H9 (cell line): ENCODE measurements around the gene PTPMT1. TPM values are rescaled to one million over a fixed set of nuclear protein-coding genes. Genes with fewer than 3 reads are reported as not detected.

ENCODE experiments used
- DNase-seq: peaks from one replicate; pipeline ENCODE4 v3.0.0-alpha.2; 2017
- H2AFZ ChIP-seq: one replicate; pipeline ENCODE4 v1.6.1; 2013; ENCODE audit warnings: mild to moderate bottlenecking, low read length, control low read depth, moderate library complexity
- H2AK5ac ChIP-seq: 2 replicates; pipeline ENCODE4 v1.6.1; 2013; ENCODE audit warnings: low read length, control low read depth, mixed read lengths; ENCODE audit not compliant: insufficient read length
- H2BK120ac ChIP-seq: one replicate; pipeline ENCODE4 v1.6.1; 2013; ENCODE audit warnings: low read depth, mild to moderate bottlenecking, low read length, control low read depth, inconsistent platforms; ENCODE audit not compliant: poor library complexity, severe bottlenecking
- H2BK12ac ChIP-seq: 2 replicates; pipeline ENCODE4 v1.6.1; 2013; ENCODE audit warnings: low read length, control low read depth, mixed read lengths, low read depth; ENCODE audit not compliant: insufficient read length
- H2BK15ac ChIP-seq: 2 replicates; pipeline ENCODE4 v1.6.1; 2013; ENCODE audit warnings: low read depth, low read length, control low read depth
- H2BK20ac ChIP-seq: one replicate; pipeline ENCODE4 v1.6.1; 2013; ENCODE audit warnings: low read depth, mild to moderate bottlenecking, low read length, control low read depth, inconsistent platforms; ENCODE audit not compliant: poor library complexity, severe bottlenecking
- H2BK5ac ChIP-seq: 2 replicates; pipeline ENCODE4 v1.6.1; 2013; ENCODE audit warnings: low read length, control low read depth, mixed read lengths; ENCODE audit not compliant: insufficient read length
- H3K14ac ChIP-seq: 2 replicates; pipeline ENCODE4 v1.6.1; 2013; ENCODE audit warnings: low read length, control low read depth; ENCODE audit not compliant: insufficient read depth
- H3K18ac ChIP-seq: 2 replicates; pipeline ENCODE4 v1.6.1; 2013; ENCODE audit warnings: low read depth, mild to moderate bottlenecking, mixed read lengths, low read length, control low read depth; ENCODE audit not compliant: insufficient read length
- H3K23ac ChIP-seq: 2 replicates; pipeline ENCODE4 v1.6.1; 2013; ENCODE audit warnings: low read length, control low read depth, mixed read lengths, low read depth; ENCODE audit not compliant: insufficient read length
- H3K23me2 ChIP-seq: 2 replicates; pipeline ENCODE4 v1.6.1; 2013; ENCODE audit warnings: low read depth, mild to moderate bottlenecking, mixed read lengths, low read length, control low read depth; ENCODE audit not compliant: insufficient read length, poor library complexity, severe bottlenecking
- H3K27ac ChIP-seq: 2 replicates; pipeline ENCODE4 v1.5.1; 2013; ENCODE audit warnings: low read length, control low read depth, mixed read lengths, low read depth; ENCODE audit not compliant: insufficient read length
- H3K27me3 ChIP-seq: 2 replicates; pipeline ENCODE4 v1.6.1; 2013; ENCODE audit warnings: low read length, control low read depth, inconsistent platforms; ENCODE audit not compliant: insufficient read depth
- H3K4ac ChIP-seq: 2 replicates; pipeline ENCODE4 v1.6.1; 2013; ENCODE audit warnings: low read depth, mild to moderate bottlenecking, control low read depth, inconsistent platforms, low read length, moderate library complexity
- H3K4me1 ChIP-seq: 2 replicates; pipeline ENCODE4 v1.6.1; 2013; ENCODE audit warnings: low read length, control low read depth, inconsistent platforms; ENCODE audit not compliant: insufficient read depth
- H3K4me2 ChIP-seq: 2 replicates; pipeline ENCODE4 v1.6.1; 2013; ENCODE audit warnings: low read length, control low read depth, mixed read lengths; ENCODE audit not compliant: insufficient read length, insufficient read depth
- H3K56ac ChIP-seq: 2 replicates; pipeline ENCODE4 v1.6.1; 2013; ENCODE audit warnings: low read depth, mild to moderate bottlenecking, mixed read lengths, low read length, control low read depth; ENCODE audit not compliant: insufficient read length
- H3K79me1 ChIP-seq: 2 replicates; pipeline ENCODE4 v1.6.1; 2013; ENCODE audit warnings: low read depth, mild to moderate bottlenecking, moderate library complexity, low read length, control low read depth, inconsistent platforms; ENCODE audit not compliant: insufficient read depth, poor library complexity, severe bottlenecking
- H3K79me2 ChIP-seq: 2 replicates; pipeline ENCODE4 v1.6.1; 2013; ENCODE audit warnings: low read length, control low read depth, inconsistent platforms; ENCODE audit not compliant: insufficient read depth
- H3K9ac ChIP-seq: 2 replicates; pipeline ENCODE4 v1.6.1; 2013; ENCODE audit warnings: low read length, control low read depth, mixed read lengths; ENCODE audit not compliant: insufficient read length; ENCODE audit errors: extremely low read depth
- H3K9me3 ChIP-seq: one replicate; pipeline ENCODE4 v1.6.1; 2013; ENCODE audit warnings: low read depth, low read length, inconsistent platforms; ENCODE audit not compliant: control insufficient read depth
- H3T11ph ChIP-seq: one replicate; pipeline ENCODE4 v1.6.1; 2013; ENCODE audit warnings: mild to moderate bottlenecking, low read length, control low read depth, inconsistent platforms
- H4K20me1 ChIP-seq: one replicate; pipeline ENCODE4 v1.6.1; 2013; ENCODE audit not compliant: control insufficient read depth, insufficient read length, insufficient read depth
- H4K5ac ChIP-seq: 2 replicates; pipeline ENCODE4 v1.6.1; 2013; ENCODE audit warnings: low read depth, mild to moderate bottlenecking, mixed read lengths, low read length, control low read depth; ENCODE audit not compliant: insufficient read length
- H4K8ac ChIP-seq: replicated peaks from 2 replicates; pipeline ENCODE4 v1.6.1; 2013; ENCODE audit warnings: low read length, control low read depth, mixed read lengths, low read depth; ENCODE audit not compliant: insufficient read length
- H4K91ac ChIP-seq: 2 replicates; pipeline ENCODE4 v1.6.1; 2013; ENCODE audit warnings: low read depth, mild to moderate bottlenecking, moderate library complexity, mixed read lengths, low read length, control low read depth; ENCODE audit not compliant: insufficient read length
- H3K27ac Mint-ChIP-seq, 3 experiments: 2 replicates in 2 of 3; 3 replicates in 1 of 3; pipeline ENCODE4 v1.8.0; 2020 to 2021; ENCODE audit warnings: mixed read lengths in 3 of 3, mild to moderate bottlenecking in 1 of 3, moderate library complexity in 1 of 3
- H3K27me3 Mint-ChIP-seq: 2 replicates; pipeline ENCODE4 v1.8.0; 2021; ENCODE audit warnings: low read depth, mild to moderate bottlenecking, moderate library complexity, mixed read lengths
- H3K36me3 Mint-ChIP-seq, 3 experiments: 2 replicates in 2 of 3; 3 replicates in 1 of 3; pipeline ENCODE4 v1.8.0; 2020 to 2021; ENCODE audit warnings: low read depth in 3 of 3, mixed read lengths in 3 of 3; ENCODE audit not compliant: insufficient read depth in 1 of 3
- H3K4me1 Mint-ChIP-seq, 2 experiments: 2 replicates each; pipeline ENCODE4 v1.8.0; 2020; ENCODE audit warnings: mixed read lengths in 2 of 2
- H3K4me3 Mint-ChIP-seq, 2 experiments: 2 replicates in 1 of 2; 3 replicates in 1 of 2; pipeline ENCODE4 v1.8.0; 2020 to 2021; ENCODE audit warnings: mild to moderate bottlenecking in 2 of 2, mixed read lengths in 2 of 2, moderate library complexity in 1 of 2
- H3K9me3 Mint-ChIP-seq, 2 experiments: 2 replicates in 1 of 2; 3 replicates in 1 of 2; pipeline ENCODE4 v1.8.0; 2020; ENCODE audit warnings: mild to moderate bottlenecking in 2 of 2, mixed read lengths in 2 of 2, moderate library complexity in 1 of 2
- WGBS: extraction: QIAGEN DNeasy Blood & Tissue Kit; methylation state at CpG from one replicate; pipeline ENCODE4 v1.1.7; 2013; ENCODE audit warnings: missing lambda C conversion rate, low lambda C conversion rate, mixed read lengths; ENCODE audit not compliant: insufficient read length; ENCODE audit errors: extremely low coverage; 5-methylcytosine and 5-hydroxymethylcytosine counted together
- total RNA-seq: library from RNA; stranded (reverse); gene quantifications from 2 replicates; pipeline ENCODE4 v1.2.1, GENCODE V29; 2021
- TF ChIP-seq, protein P1 (sequence below): fragments of 200-600 bp; sonication (generic); conservative IDR thresholded peaks from 3 replicates; pipeline ENCODE4 v1.8.0; 2021; ENCODE audit warnings: antibody characterized with exemption, mild to moderate bottlenecking

PTPMT1 gene
- total RNA-seq, 1 experiment from 2014 or later: 72.9 TPM

DNA sequence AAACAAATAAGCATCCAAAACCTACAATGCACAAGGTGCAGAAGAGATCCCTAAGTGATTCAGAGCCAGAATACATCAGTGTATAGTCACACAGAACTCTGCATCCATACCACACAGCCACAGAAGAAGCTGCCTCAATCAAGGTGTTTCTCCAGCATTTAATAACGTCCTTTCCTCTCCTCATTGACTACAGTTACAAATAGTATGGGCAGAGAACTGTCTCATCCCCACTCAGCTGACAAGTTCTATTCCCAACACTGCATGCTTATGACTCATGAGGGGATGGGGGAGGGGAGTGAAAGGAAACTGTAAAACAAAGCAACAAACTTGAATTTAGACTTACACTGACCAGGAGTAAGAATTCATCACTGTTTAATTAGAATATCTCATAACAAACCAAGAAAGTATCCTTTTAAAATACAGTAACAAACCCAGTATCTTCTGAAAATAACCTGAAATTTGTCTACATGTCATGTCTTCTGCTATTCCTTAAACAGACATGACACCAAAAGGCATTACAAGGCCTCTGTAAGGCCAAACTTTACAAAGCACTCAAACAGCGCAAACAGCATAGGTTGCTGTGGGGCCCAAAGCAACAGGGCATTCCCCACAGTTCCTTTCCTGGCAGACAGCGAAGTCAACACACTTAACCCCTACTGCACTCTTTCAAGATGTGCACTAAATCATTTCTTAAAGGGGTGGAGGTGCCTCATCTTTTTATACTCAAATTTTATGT, 41.7 kb upstream of the PTPMT1 start:
- H2AK5ac ChIP-seq: no peak overlapping the region
- H3T11ph ChIP-seq: no peak overlapping the region
- DNase-seq: peak; percentile 9
- H3K4me2 ChIP-seq: peak overlapping the region; percentile 1
- peaks cover 12% of the 10 kb centered on the region; the same call in 1 of the 2 replicates for H3K4me1 ChIP-seq
- Mint-ChIP-seq H3K27ac (peak overlapping the region; percentile 14 to 86 (median 33); a peak in 5 of 7 replicates), H3K4me3 (peak overlapping the region in 1 of 2 experiments; percentile 1; a peak in 1 of 5 replicates), H3K36me3 (peaks cover 0 to 8% (median 6%) of the 10 kb centered on the region in 3 experiments; a peak in 2 of 7 replicates), H3K27me3 (no peaks in the 10 kb centered on the region), H3K4me1 (peaks cover 41 to 44% of the 10 kb centered on the region in 2 experiments), H3K9me3 (no peaks in the 10 kb centered on the region)
- H4K5ac ChIP-seq: no peak overlapping the region
- peaks cover 11% of the 10 kb centered on the region for H3K79me1 ChIP-seq
- no peak overlapping the region for H3K27ac ChIP-seq
- no peak overlapping the region for H3K14ac ChIP-seq
- H4K8ac ChIP-seq: no peak overlapping the region
- H3K23ac ChIP-seq: no peak overlapping the region
- H3K9ac ChIP-seq: no peak overlapping the region
- H3K56ac ChIP-seq: no peak overlapping the region
- H2BK120ac ChIP-seq: no peak overlapping the region
- H4K91ac ChIP-seq: no peak overlapping the region
- H2BK12ac ChIP-seq: no peak overlapping the region
- no peak overlapping the region for H2AFZ ChIP-seq
- H4K20me1 ChIP-seq: peaks cover 2% of the 10 kb centered on the region
- H3K27me3 ChIP-seq: no peaks in the 10 kb centered on the region
- H2BK5ac ChIP-seq: no peak overlapping the region
- no peak overlapping the region for H3K18ac ChIP-seq
- H3K23me2 ChIP-seq: no peaks in the 10 kb centered on the region
- H2BK20ac ChIP-seq: no peak overlapping the region
- no CpG with 5 or more reads among the region's 3 CpGs for WGBS
- H3K79me2 ChIP-seq: peaks cover 51% of the 10 kb centered on the region; the same call in 1 of the 2 replicates
- no peak overlapping the region for H2BK15ac ChIP-seq
- H3K4ac ChIP-seq: no peak overlapping the region
- H3K9me3 ChIP-seq: no peaks in the 10 kb centered on the region
- TF ChIP-seq, protein P1, sequence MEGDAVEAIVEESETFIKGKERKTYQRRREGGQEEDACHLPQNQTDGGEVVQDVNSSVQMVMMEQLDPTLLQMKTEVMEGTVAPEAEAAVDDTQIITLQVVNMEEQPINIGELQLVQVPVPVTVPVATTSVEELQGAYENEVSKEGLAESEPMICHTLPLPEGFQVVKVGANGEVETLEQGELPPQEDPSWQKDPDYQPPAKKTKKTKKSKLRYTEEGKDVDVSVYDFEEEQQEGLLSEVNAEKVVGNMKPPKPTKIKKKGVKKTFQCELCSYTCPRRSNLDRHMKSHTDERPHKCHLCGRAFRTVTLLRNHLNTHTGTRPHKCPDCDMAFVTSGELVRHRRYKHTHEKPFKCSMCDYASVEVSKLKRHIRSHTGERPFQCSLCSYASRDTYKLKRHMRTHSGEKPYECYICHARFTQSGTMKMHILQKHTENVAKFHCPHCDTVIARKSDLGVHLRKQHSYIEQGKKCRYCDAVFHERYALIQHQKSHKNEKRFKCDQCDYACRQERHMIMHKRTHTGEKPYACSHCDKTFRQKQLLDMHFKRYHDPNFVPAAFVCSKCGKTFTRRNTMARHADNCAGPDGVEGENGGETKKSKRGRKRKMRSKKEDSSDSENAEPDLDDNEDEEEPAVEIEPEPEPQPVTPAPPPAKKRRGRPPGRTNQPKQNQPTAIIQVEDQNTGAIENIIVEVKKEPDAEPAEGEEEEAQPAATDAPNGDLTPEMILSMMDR: no peak
